ENCODE measurements around the gene LDLRAP1.
"Not testable (repeated sequence)": the region's sequence is repeated elsewhere in the genome, so short reads cannot be mapped to it uniquely, and the experiment has no call there.

Gene LDLRAP1

DNA sequence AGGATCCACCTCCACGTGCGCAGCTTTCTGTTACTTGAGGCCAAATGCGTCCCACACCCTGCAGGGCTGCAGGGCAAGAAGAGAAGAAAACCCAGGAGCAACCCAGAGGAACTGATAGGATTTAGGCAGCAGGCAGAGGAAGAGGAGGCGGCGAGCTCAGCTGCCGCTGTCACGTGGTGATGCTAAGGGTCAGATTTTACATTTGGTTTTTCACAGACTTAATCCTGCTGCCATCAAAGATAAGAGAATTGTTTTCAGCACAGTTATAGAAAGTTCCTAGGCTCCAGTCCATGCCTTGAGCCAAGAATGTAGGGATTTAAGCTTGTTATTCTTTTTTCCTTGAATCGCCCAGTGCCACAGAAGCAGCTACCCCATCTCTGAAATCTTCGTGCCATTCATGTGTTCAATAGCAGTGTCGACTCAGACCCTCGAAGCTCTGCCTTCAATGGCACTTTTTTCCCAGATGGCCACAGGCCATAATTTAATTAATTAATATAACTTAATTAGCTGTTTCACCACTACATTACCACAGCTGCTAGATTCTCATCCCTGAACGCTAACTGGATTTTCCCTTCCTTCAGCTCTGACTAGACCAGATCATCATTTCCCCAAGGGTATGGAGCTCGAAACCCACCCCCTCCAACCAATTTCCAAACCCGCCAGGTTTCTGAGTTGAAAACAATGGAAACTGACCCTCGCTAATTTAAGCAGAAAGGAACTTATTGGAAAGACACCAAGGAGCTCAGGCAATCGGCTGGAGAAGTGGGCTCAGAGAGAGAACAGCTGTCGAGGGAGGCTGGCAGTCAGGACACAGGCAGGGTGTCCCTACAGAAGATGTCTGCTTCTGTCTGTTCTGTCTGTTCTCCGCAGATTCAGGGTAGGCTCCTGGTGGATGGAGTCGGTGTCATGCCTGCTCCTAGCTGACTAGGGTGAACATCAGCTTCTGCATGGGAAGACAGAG, 36.2 kb downstream of the LDLRAP1 start:
- no peak for DNase-seq

GRCh38 chr1:25580927-25581326, 37.5 kb downstream of the LDLRAP1 start:
- DNase-seq: no peak

DNA sequence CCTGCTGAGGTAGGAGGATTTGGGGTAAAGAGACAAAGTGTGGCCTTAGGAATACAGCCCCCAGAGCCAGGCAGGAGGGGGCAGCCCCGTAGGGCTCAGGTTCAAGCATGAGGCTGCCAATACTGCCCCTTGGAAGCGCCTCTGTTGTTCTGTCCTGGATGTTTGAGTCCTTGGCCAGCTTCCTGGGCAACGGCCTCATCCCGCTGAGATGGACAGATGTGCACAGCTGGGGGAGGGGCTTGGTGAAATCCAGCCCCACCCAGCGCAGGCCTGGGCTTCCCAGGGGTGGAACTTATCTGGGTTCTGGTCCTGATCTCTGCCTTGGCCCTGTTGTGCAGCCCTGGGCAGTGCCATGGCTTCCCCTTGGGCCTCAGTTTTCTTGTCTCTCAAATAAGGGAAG, 38.4 kb downstream of the LDLRAP1 start:
- no peak for DNase-seq

- no peak for DNase-seq
Observed at GRCh38 chr1:25583519-25584370, 40.3 kb downstream of the LDLRAP1 start.

- DNase-seq: no peak
Observed at GRCh38 chr1:25586181-25586588, 42.8 kb downstream of the LDLRAP1 start.

DNA sequence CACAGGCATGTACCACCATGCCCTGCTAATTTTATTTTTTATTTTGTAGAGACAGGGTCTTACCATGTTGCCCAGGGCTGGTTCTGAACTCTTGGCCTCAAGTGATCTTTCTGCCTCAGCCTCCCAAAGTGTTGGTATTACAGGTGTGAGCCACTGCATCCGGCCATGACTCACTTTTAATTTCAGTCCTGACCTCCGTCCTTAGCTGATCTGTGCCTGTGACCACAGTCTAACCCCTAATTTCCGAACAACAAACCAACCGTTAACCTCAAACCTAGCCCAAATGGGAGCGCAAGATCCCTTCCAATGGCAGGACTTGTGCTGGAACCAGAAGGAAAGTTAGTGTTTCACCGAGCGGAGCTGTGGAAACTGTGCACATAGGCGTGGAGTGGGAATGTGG, 43.9 kb downstream of the LDLRAP1 start:
- no peak for DNase-seq

GRCh38 chr1:25588224-25588623, 44.8 kb downstream of the LDLRAP1 start:
- DNase-seq: not testable (repeated sequence)

DNA sequence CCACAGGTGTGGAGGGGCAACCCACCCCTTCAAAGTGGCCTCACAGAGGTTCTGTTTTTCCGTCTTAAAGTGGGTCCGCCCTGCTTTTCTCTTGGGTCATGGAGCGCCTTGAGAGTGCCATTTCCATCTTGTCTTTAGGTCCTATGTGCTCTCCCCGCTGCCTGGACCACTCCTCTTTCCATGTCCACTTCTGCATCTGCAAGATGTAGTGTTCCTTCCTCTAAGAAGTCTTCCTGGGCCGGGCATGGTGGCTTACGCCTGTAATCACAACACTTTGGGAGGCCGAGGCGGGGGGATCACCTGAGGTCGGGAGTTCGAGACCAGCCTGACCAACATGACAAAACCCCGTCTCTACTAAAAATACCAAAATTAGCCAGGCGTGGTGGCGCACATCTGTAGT, 45.4 kb downstream of the LDLRAP1 start:
- DNase-seq: not testable (repeated sequence)

- no peak for DNase-seq
Observed at GRCh38 chr1:25590096-25590824, 46.9 kb downstream of the LDLRAP1 start.

GRCh38 chr1:25593861-25594260, 50.5 kb downstream of the LDLRAP1 start:
- DNase-seq: no peak

- DNase-seq: no peak
Observed at GRCh38 chr1:25594971-25595370, 51.6 kb downstream of the LDLRAP1 start.

DNA sequence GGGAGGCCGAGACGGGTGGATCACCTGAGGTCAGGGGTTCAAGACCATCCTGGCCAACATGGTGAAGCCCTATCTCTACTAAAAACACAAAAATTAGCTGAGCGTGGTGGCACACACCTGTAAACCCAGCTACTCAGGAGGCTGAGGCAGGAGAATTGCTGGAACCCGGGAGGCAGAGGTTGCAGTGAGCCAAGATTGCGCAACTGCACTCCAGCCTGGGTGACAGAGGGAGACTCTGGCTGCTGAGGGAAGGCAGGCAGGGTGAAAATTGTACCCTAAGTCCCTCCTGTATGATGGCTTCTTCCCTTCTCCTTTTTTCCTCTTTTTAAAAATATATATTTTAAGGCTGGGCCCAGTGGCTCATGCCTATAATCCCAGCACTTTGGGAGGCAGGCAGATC, 53.2 kb downstream of the LDLRAP1 start:
- DNase-seq: not testable (repeated sequence)

GRCh38 chr1:25598879-25599278, 55.5 kb downstream of the LDLRAP1 start:
- no peak for DNase-seq

- DNase-seq: no peak
Observed at GRCh38 chr1:25599969-25600610, 56.7 kb downstream of the LDLRAP1 start.

- peak; percentile 43 for DNase-seq
Observed at GRCh38 chr1:25600971-25601699, 57.7 kb downstream of the LDLRAP1 start.

DNA sequence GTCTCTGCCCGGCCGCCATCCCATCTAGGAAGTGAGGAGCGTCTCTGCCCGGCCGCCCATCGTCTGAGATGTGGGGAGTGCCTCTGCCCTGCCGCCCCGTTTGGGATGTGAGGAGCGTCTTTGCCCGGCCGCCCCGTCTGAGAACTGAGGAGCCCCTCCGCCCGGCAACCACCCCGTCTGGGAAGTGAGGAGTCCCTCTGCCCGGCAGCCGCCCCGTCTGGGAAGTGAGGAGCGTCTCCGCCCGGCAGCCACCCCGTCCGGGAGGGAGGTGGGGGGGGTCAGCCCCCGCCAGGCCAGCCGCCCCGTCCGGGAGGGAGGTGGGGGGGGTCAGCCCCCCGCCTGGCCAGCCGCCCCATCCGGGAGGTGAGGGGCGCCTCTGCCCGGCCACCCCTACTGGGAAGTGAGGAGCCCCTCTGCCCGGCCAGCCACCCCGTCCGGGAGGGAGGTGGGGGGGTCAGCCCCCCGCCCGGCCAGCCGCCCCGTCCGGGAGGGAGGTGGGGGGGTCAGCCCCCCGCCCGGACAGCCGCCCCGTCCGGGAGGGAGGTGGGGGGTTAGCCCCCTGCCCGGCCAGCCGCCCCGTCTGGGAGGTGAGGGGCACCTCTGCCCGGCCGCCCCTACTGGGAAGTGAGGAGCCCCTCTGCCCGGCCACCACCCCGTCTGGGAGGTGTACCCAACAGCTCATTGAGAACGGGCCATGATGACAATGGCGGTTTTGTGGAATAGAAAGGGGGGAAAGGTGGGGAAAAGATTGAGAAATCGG, 60.6 kb downstream of the LDLRAP1 start:
- not testable (repeated sequence) for DNase-seq

- no peak for DNase-seq
Observed at GRCh38 chr1:25607123-25607522, 63.7 kb downstream of the LDLRAP1 start.

GRCh38 chr1:25608488-25609178, 65.2 kb downstream of the LDLRAP1 start:
- peak; percentile 86 for DNase-seq

GRCh38 chr1:25609921-25610320, 66.5 kb downstream of the LDLRAP1 start:
- DNase-seq: no peak
